ENCODE measurements around the gene PRSS23. TPM values are rescaled to one million over a fixed set of nuclear protein-coding genes. Genes with fewer than 3 reads are reported as not detected.

PRSS23 gene
- total RNA-seq, 2 donors from 2014 or later = 45.5 to 46.4 TPM

DNA sequence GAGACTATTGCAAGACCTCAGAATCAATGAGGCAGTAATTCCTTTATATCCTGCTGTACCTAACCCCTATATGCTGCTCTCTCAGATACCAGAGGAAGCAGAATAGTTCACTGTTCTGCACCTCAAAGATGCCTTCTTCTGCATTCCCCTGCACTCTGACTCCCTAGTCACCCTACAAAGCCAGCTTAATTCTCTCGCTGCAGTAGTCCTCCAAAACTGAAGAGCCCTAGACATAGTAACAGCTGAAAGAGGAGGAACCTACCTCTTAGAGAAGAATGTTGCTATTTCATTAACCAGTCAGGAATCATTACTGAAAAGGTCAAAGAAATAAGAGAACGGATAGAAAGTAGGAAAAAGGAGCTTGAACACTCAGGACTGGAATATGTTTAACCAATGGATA, 49.3 kb downstream of the PRSS23 start:
- Histone ChIP-seq H3K27me3 (no peaks in the 10 kb centered on the region), H3K27ac (no peak overlapping the region), H3K4me3 (no peak overlapping the region), H3K9ac (ENCODE audit: low read depth in 2 of 2, low read length in 2 of 2) (no peak overlapping the region), H3K9me3 (no peaks in the 10 kb centered on the region), H3K4me1 (no peaks in the 10 kb centered on the region), H3K36me3 (no peaks in the 10 kb centered on the region)
- intact Hi-C loops (cut with DNase I) = no loop called here
- TF ChIP-seq, protein P1, sequence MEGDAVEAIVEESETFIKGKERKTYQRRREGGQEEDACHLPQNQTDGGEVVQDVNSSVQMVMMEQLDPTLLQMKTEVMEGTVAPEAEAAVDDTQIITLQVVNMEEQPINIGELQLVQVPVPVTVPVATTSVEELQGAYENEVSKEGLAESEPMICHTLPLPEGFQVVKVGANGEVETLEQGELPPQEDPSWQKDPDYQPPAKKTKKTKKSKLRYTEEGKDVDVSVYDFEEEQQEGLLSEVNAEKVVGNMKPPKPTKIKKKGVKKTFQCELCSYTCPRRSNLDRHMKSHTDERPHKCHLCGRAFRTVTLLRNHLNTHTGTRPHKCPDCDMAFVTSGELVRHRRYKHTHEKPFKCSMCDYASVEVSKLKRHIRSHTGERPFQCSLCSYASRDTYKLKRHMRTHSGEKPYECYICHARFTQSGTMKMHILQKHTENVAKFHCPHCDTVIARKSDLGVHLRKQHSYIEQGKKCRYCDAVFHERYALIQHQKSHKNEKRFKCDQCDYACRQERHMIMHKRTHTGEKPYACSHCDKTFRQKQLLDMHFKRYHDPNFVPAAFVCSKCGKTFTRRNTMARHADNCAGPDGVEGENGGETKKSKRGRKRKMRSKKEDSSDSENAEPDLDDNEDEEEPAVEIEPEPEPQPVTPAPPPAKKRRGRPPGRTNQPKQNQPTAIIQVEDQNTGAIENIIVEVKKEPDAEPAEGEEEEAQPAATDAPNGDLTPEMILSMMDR (IDR thresholded peaks at IDR 0.05) = no peak
- no peak for DNase-seq

Other genes starting within 250 kb of the PRSS23 start
- 10 to 100 TPM; 13.8 to 20.3 TPM for gene ME3, start 127.9 kb upstream of the PRSS23 start, total RNA-seq
- gene FZD4, start 154.9 kb downstream of the PRSS23 start, total RNA-seq = 1 to 10 TPM; 4.3 to 6.7 TPM
- gene TMEM135, start 237.4 kb downstream of the PRSS23 start, total RNA-seq = 10 to 100 TPM; 28.8 to 41.4 TPM